ENCODE measurements around the gene LTK. TPM values are rescaled to one million over a fixed set of nuclear protein-coding genes. Genes with fewer than 3 reads are reported as not detected.

The LTK gene
- total RNA-seq (2022; extraction: Qiagen RNA extraction): 0.03 to 0.10 TPM (median 0.07 TPM) in 5 replicates

GRCh38 chr15:41513506-41514227 lies at the start of gene LTK:
LTK (minus strand) TSS chr15:41513827; CDS start chr15:41513709, 118 bp downstream.

GRCh38 chr15:41558400-41559238 lies 45.0 kb upstream of the LTK start, which contains the start of gene TYRO3:
TYRO3 (plus strand) TSS chr15:41559212; CDS start chr15:41559258, 46 bp downstream.

GRCh38 chr15:41493205-41493901 lies 20.3 kb downstream of the LTK start, which contains the start of gene ITPKA:
ITPKA (plus strand) TSS chr15:41493874; CDS start chr15:41493928, 54 bp downstream.

Other genes starting within 250 kb of the LTK start
- gene OIP5, start 181.2 kb downstream of the LTK start, total RNA-seq (2022; extraction: Qiagen RNA extraction): 13.0 to 13.8 TPM (median 13.1 TPM) in 5 replicates
- 57.2 to 97.0 TPM (median 69.6 TPM) in 5 replicates for gene NUSAP1, start 180.9 kb downstream of the LTK start, total RNA-seq (2022; extraction: Qiagen RNA extraction)
- 13.1 to 18.4 TPM (median 13.5 TPM) in 5 replicates for gene NDUFAF1, start 111.3 kb downstream of the LTK start, total RNA-seq (2022; extraction: Qiagen RNA extraction)
- gene RTF1, start 96.7 kb downstream of the LTK start, total RNA-seq (2022; extraction: Qiagen RNA extraction): 16.6 to 24.3 TPM (median 20.5 TPM) in 5 replicates
- gene ITPKA, start 20.0 kb downstream of the LTK start, total RNA-seq (2022; extraction: Qiagen RNA extraction): 6.0 to 9.6 TPM (median 8.8 TPM) in 5 replicates
- 10.7 to 14.3 TPM (median 12.9 TPM) in 5 replicates for gene RPAP1, start 30.4 kb upstream of the LTK start, total RNA-seq (2022; extraction: Qiagen RNA extraction)
- gene TYRO3, start 45.4 kb upstream of the LTK start, total RNA-seq (2022; extraction: Qiagen RNA extraction): 16.6 to 18.4 TPM (median 16.8 TPM) in 5 replicates
- gene MGA, start 146.6 kb upstream of the LTK start, total RNA-seq (2022; extraction: Qiagen RNA extraction): 5.8 to 9.8 TPM (median 6.5 TPM) in 5 replicates